DMS153 (cell line): ENCODE data around the gene FCRL6.
A peak's percentile ranks its signal among the peaks of the same experiment; 100 is the strongest.

ENCODE experiments used
- DNase-seq: peaks from one replicate; lab custom pipeline; 2025; lab: John Stamatoyannopoulos, UW

The FCRL6 gene

DNA sequence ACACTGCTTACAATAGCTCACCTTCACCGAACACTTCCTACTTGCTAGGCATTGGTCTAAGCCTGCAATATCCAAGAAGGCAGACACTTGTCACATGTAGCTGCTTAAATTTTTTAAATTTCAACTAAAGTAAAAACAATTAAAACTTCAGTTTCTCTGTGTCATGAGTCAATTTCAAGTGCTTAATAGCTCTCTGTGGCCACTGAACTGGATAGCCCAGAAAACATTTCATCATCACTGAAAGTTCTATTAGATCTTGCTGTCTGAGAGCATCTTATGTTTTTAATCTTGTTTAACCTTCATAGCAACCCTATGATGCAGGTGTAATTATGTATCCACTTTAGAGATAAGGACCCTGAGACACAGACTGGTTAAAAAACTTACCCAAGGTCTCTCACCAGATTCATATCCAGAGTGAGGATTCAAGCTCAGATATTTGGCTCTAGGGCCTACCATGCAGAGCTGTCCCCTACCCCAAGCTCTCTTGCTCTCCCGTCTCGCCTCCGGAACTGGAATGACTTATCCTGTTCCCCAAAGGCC, 2.6 kb upstream of the FCRL6 start:
- no peak for DNase-seq

DNA sequence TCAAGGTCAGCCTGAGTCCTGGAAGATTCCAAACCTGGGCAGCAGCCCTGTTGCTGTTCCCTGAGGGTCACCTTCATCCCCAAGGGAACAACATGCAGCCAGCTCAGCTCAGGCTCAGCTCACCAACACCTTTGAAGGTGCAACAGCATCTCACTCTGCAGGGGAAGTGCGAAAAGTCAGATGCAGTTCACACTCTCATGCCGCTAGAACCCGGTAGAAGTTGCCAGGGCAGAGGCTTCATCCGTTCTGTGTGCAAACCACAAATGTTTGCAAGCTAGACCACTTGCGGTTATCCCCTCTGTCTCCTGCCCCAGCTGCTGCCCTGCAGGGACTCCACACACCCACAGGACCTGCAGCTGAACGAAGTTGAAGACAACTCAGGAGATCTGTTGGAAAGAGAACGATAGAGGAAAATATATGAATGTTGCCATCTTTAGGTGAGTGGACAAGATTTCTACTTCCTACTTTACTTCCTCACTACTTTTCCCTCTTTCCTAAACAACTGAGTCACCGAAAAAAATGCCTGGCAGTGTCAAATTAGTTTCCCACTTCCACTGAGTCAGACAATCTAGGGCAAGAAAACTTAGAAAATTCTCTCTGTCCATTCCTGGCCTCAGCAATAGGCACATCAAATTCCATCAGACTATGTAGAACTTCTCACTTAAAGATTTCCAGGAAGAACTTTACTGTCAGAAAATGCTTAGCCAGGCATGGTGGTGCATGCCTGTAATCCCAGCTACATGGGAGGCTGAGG, 1.8 kb upstream of the FCRL6 start:
- DNase-seq: no peak

DNA sequence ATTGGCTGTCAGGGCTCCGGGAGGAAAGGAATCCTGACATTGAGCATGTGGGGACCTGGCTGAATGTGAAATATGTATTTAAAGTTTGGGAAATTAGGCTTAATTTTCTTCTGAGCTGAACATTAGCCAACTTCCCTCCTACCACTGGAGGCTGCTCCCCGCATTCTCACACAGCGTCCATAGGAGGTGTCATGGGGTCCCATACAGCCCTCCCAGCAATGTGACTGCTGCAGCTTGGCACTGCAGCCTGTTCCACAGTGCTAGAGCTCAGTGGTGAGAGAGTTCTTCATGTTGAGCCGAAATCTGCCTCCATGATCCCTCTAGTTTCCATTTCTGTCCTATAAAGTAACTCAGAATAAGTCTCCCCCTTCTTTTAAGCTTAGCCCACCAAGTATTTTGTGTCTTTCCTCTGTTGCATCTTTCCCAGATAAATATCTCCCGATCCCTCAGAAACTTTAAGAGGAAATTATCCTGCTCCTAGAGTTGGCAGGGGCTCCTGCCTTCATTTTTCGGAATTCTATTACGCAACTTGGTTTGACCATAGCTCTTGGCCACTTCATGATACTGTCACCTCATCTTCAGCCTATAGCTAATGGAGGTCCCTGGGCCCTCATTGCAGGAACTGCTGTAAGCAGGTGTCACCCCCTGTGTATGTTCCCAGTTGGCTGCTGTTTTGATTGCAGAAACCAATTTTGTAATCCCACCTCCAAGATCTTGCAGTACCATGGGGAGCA, 2.0 kb downstream of the FCRL6 start:
- DNase-seq: no peak

DNA sequence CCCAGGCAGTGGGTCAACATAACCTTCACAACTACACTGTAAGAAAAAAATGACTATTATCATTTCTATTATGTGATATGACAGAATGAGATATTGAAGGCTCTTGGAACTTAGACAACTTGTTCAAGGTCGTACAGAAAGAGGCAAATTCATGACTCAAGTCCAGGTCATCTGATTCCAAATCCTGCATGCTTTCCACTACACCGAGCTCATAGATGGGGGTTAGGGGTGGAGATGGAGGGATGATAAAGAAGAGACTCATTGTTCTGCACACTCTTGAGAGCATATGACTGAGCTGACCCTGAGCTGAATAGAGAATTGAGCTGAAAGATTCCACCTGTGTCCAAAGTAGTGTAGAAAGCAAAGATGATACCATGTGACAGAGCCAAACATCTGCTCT, 2.8 kb downstream of the FCRL6 start:
- no peak for DNase-seq

DNA sequence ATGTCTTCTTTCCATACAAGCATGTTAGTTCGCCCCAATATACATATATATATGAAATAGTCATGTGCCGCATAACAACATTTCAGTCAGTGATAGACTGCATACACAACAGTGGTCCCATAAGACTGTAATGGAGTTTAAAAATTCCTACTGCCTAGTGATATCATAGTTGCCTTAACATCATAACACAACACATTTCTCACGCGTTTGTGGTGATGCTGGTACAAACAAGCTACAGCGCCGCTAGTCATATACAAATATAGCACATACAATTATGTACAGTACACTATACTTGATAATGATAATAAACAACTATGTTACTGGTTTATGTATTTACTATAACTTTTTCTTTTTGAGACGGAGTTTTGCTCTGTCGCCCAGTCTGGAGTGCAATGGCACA, 13.8 kb downstream of the FCRL6 start:
- no peak for DNase-seq

DNA sequence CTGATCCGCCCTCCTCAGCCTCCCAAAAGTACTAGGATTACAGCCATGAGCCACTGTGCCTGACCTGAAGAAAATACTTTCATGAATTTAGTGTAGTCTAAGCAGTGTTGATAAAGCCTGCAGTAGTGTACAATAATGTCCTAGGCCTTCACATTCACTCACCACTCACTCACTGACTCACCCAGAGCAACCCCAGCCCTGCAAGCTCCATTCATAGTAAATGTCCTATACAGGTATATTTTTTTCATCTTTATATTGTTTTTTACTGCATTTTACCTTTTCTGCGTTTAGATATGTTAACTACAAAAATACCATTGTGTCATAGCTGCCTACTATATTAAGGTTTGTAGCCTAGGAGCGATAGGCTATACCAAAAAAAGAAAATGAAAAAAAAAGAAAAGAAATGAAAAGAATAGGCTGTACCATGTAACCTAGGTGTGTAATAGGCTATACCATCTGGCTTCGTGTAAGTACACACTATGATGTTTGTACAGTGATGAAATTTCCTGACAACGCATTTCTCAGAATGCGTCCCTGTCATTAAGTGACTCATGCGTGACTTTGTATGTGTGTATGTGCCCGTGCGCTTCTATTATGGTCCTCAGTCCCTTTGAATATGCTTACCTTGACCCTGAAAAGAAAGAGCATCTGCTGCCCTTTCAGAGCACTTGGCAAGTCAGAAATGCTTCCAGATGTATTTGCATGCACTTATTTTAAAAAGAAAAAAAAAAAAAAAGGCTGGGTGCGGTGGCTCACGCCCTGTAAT, 15.3 kb downstream of the FCRL6 start:
- DNase-seq: peak; percentile 100

DNA sequence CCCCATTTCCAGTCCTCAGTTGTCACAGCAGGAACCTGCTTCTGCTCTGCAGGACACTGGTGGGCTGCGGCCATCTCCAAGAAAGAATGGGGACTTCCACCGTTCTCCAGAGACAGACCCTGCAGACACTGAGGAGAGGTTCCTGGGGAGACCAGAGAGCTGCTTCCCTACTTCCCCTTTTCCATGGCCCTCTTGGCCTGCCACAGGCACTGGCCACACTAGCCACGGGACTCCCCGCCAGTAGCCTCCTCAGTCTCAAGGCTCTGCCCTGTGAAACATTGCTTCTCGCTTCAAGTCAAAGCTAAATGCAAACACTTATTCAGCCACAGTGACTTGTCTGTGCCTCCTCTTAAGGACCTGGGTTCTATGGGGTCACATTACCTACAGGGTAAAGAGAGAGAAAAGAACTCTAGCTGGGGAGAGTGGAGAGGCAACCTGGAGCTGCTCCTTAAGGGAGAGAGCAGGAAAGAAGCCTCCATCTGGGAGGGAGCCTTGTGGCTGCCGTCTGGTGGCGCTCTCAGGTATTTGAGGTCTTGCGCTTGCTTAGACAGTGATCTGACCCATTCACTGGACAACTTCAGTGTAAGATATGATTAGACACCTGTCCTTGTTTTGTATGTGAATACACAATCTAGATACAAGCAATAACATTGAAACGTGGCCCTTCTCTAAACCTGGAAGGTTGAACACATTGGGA, 19.2 kb downstream of the FCRL6 start:
- DNase-seq: no peak

DNA sequence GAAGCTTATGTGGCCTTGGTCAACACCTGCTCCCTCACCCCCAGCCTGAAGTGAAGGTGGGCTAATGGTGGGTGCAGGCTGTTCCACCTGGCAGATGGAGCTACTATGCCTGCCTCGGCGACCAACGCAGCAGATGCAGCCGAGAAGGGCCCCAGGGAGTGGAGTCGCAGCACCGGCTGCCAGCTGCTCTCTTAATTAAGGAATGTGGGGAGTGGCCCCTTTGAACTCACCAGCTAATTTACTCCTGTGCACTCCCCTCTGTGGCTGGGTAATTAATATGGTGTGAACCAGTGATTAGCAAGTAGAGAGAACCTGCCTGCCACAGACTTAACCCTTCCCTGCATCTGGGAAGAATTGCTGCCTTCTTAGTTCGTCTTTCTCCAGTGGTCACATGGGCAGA, 21.2 kb downstream of the FCRL6 start:
- no peak for DNase-seq

DNA sequence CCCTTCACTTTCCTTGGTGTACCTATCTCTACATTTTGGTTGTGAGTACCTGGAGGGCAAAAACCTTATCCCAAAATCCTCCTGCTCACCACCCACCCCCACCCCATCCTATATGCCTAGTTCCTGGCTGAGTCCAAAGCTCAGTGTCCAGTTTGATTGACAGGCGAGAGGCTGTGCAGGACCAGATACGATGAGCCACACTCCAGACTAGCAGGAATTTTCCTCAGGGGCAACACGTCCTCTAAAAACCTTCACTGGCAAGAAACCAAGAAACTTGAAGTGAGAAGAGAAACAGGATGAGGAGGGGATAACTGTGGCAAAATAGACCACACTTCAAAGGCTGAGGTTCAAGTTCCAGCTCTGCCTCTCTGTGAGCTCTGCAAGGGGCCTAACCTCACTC, 23.4 kb downstream of the FCRL6 start:
- DNase-seq: no peak

DNA sequence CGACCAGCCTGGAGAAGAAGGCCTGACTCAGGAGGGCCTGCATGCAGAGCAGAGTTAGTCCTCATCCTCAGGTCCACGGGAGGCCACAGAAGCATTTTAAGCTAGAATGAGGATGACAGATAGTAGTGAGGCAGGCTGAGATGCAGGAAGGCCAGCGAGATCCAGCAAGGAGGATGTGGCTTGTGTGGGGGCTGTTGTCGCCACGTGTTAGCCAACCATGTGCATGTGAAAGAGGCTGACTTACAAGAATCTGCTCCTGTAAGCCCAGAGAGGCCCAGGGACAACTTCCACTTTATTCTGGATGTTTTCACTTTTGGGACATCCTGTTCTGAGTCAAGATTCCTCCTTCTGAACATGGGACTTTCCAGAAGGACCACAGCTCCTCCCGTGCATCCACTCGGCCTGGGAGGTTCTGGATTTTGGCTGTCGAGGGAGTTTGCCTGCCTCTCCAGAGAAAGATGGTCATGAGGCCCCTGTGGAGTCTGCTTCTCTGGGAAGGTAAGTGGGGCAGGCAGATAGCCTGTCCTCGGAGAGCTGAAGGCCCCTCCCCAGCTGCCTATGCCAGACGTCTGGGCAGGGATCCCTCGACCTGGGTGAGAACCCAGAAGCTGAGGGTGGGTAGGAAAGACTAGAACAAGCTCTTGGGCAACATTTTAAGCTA, 24.4 kb downstream of the FCRL6 start, which contains the start of gene SLAMF8:
SLAMF8 (plus strand) TSS at position 433 of the 661 bp plus-strand sequence; CDS start at position 459, 26 bp downstream.
- DNase-seq: no peak

DNA sequence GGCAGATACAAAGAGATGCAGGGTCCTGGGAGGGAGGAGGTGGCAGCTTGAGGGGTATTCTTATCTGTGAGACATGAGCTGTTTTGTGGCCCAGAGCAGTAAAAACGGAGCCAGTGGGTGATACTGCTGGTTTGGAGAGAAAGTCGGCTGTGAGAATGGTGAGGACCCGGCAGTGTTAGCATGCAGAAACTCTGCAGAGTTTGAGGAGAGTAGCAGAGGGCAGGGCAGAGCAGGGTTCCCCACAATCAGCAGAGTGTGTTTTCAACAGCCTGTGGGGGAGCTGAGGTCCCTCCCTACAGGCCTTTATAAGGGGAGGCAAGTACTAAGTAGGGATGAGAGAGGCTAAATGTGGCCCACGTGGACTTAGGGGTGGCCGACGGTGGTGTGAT, 24.9 kb downstream of the FCRL6 start:
- DNase-seq: no peak

DNA sequence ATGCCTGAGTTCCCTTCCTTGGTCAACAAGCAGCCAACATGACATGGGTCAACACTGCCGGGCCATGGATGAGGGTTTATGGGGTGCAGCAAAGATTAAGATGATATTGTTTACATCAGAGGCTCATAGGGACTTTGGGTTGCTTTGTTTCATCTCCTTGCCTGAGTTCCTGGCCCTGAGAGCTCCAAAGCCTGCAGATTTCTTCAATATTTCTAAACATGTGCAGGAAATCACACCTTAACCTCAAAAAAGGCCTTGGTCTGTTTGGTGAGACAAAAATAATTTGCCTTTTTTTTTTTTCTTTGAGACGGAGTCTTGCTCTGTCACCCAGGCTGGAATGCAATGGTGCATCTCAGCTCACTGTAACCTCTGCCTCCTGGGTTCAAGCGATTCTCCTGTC, 25.4 kb downstream of the FCRL6 start:
- no peak for DNase-seq

DNA sequence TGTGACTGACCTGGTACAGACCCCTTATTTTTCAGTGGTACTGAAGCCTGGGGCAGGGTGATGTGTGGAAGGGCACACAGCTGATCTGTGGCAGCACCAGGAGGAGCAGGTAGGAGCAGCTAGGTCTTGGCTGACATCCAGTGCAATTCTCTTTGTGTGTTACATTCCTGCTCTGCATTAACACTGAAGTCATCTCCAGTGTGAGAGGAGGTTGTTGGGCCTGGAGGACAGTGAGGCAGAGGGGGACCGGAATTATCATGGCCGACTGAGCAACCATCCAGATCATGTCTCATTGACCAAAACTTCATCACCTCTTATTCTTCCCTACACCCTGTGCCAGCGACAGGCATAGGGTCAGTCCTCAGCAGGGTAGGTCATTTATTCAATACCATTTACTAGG, 26.0 kb downstream of the FCRL6 start:
- peak; percentile 25 for DNase-seq

DNA sequence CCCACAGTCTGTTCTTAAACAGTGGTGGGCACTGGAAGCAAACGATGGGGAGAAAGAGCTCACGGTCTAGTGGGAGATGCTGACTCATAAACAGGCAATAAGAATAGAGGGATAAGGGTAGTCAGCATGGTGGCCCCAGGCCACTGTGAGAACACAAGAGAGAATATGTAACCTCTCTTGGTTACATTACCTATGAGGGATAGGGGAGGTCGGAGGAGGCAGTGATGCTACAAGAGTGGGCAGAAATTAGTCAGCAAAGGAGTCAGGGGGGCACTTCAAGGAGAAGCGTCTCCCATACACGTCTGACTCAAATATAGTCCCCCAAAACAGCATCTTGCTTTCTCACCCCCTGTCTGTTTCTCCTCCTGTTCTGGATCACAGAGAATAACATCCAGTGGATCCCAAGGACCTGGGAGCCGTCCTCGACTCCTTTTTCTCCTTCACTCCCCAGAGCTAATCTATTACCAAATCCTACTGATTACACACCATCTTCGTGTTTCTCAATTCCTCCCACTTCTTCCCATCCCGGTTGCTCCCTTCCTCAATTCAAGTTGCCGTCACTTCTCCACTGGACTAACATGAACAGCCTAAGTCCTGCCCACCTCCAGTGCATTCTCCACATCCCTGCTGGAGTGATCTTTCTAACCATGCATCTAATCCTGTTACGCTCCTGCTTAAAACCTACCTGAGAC, 26.6 kb downstream of the FCRL6 start:
- no peak for DNase-seq

DNA sequence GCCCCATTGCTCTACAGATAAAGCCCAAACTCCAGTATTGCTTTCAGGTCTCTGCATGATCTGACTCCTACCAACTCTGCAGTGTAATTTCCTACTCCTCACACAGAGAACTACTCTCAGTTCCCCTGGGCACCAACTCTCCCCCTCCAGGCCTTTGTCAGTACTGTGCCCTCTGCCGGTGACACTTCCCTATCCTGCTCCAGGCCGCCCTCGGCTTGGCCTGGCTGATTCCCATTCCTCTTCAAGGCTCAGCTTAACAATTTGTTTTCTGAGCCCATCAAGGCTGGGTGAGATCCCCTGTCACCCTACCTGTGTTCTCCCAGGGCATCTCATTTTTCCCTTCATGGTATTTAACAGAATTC, 27.1 kb downstream of the FCRL6 start:
- peak; percentile 64 for DNase-seq

DNA sequence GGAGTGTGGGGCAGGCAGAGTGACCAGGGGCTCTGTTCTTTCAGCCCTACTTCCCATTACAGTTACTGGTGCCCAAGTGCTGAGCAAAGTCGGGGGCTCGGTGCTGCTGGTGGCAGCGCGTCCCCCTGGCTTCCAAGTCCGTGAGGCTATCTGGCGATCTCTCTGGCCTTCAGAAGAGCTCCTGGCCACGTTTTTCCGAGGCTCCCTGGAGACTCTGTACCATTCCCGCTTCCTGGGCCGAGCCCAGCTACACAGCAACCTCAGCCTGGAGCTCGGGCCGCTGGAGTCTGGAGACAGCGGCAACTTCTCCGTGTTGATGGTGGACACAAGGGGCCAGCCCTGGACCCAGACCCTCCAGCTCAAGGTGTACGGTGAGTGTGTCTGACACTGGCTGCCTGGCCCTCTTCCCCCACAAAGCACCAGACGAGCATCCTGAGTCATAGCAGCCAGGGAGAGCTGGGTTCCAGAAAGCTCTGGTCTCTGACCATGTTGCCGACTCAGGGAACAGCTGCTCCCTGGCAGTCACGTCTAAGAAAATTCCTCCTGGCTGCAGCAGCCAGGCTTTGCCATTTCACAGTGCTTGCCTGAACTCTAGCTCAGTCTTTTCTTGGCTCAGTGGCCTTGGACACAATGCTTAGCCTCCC, 27.8 kb downstream of the FCRL6 start:
- DNase-seq: no peak

DNA sequence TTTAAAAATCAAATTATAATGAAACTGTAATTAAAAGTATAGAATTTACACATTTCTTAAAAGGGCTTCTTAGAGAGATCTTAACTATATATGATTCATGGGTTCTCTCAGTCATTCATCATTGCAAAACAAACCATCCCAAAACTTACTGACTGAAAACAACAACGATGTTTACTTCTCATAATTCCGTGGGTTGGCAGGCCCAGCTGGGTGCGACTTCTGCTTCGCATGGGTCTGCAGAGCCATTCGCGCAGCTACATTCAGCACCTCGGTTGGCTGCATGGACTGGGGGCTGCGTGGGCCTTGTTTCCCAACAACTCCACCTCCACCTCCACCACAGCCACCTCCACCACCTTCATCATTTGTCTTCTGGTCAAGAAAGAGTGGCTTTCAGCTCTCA, 28.6 kb downstream of the FCRL6 start:
- DNase-seq: no peak

DNA sequence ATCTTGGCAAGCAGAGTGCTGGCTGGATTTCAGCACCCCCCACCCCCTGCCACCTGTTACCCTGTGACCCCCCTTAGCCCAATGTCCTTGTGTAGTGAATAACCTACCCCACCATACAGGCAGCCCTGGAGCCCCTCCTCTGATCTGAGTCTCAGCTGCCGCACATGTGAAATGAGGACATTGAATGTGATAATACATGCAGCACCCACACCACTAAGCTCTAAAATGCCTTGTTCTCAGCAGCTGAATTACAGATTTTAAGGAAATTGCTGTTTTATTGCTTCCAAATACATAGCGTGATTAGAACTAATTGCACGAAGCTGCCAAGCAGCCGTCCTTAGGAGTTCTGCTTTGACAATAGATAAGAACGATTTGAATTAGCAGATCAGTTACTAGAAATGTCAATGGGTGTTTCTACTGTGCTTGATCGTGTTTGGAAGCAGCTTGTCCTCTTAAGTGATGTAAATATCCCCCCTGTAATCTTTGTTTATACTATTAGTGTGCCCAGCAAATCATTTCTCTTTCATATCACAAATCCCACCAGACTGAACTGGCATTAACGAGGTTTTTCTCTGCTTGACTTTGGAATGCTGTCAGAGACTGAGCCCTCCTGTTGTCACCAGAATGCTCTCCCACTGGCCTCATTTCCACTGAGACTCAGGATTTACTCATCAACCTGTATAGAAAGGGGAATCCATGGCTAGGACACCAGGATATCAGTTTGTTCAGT, 29.4 kb downstream of the FCRL6 start:
- no peak for DNase-seq

DNA sequence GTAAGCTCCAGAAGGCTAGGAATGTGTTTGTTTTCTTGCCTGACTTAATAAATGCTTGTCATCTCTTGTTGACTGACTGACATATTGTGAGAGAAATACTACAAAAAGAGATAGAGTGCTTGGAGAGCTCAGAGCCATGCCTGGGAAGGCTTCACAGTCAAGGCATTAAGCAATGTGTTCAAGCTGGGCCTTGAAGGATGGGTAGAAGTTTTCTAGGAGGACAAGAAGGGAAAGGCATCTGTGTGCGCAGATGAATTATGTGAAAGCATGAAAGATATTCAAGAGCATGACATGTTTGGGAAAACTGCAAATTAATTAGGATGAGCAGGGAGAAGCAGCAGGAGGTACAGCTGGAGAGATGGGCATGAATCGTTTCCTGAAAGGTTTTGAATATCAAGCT, 30.1 kb downstream of the FCRL6 start:
- DNase-seq: no peak

DNA sequence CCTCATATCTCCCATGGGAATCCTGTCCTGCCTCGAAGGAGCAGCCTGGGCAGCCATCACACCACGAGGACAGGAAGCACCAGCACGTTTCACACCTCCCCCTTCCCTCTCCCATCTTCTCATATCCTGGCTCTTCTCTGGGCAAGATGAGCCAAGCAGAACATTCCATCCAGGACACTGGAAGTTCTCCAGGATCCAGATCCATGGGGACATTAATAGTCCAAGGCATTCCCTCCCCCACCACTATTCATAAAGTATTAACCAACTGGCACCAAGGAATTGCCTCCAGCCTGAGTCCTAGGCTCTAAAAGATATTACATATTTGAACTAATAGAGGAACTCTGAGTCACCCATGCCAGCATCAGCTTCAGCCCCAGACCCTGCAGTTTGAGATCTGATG, 33.2 kb downstream of the FCRL6 start:
- DNase-seq: no peak
